ENCODE results near the gene CPED1. TPM values are rescaled to one million over a fixed set of nuclear protein-coding genes. Genes with fewer than 3 reads are reported as not detected.

CPED1 gene
- total RNA-seq, 1 experiment from 2014 or later, result 1.8 TPM

- no peak for TF ChIP-seq EZH2 (IDR thresholded peaks at IDR 0.05; ENCODE audit: low read length, unreplicated experiment)
- no peak for TF ChIP-seq EZH2phosphoT487 (IDR thresholded peaks at IDR 0.05; ENCODE audit: borderline replicate concordance, low read length)
- no peak for TF ChIP-seq CTCF (conservative IDR thresholded peaks at IDR 0.05; ENCODE audit: low read depth, low read length)
- H3K27me3 ChIP-seq (ENCODE audit: low read length), result no peaks in the 10 kb centered on the region
- DNase-seq, result no peak
- H2AFZ ChIP-seq (ENCODE audit: low read length), result no peak overlapping the region
- no peaks in the 10 kb centered on the region for H4K20me1 ChIP-seq (ENCODE audit: low read length)
- H3K9me3 ChIP-seq (ENCODE audit: low read length), result no peaks in the 10 kb centered on the region
- no TSS peak for BruUV-seq (replicated peaks)
- intact Hi-C loops (cut with micrococcal nuclease), result no loop called here
- POLR2A ChIA-PET (ENCODE audit: unreplicated experiment), result no interaction called here
- no peaks in the 10 kb centered on the region for H3K4me1 ChIP-seq (ENCODE audit: insufficient read depth, low read length)
- H3K9me2 ChIP-seq (replicated peaks; ENCODE audit: low read length), result no peaks in the 10 kb centered on the region
- CTCF ChIA-PET, result no interaction called here
- H3F3A ChIP-seq (ENCODE audit: low read length, unreplicated experiment), result no peaks in the 10 kb centered on the region
- H3K36me3 ChIP-seq (ENCODE audit: low read depth, low read length), result no peaks in the 10 kb centered on the region
- no peak for ATAC-seq
- H3K9ac ChIP-seq (ENCODE audit: low read length), result no peak overlapping the region
- H3K4me2 ChIP-seq (ENCODE audit: low read length), result no peak overlapping the region
- no peaks in the 10 kb centered on the region for H3K79me2 ChIP-seq (ENCODE audit: low read length)
- no peak overlapping the region for H3K4me3 ChIP-seq (ENCODE audit: low read length)
- H3K27ac ChIP-seq (ENCODE audit: low read length), result no peak overlapping the region
Observed at GRCh38 chr7:121205777-121206176, 217.3 kb downstream of the CPED1 start.

- intact Hi-C loops (cut with micrococcal nuclease), result no loop called here
- no TSS peak for BruUV-seq (replicated peaks)
- POLR2A ChIA-PET (ENCODE audit: unreplicated experiment), result interaction anchor here (0.6 kb wide), 1 partner anchor 9 kb away, joined by 5 read pairs; no protein-coding TSS in a partner anchor
Observed at GRCh38 chr7:121211253-121211652, 222.7 kb downstream of the CPED1 start.

More at GRCh38 chr7:121211253-121211652, 222.7 kb downstream of the CPED1 start:
- H3F3A ChIP-seq (ENCODE audit: low read length, unreplicated experiment), result no peaks in the 10 kb centered on the region
- no peak overlapping the region for H3K4me3 ChIP-seq (ENCODE audit: low read length)
- no peak overlapping the region for H3K9ac ChIP-seq (ENCODE audit: low read length)
- H3K27ac ChIP-seq (ENCODE audit: low read length), result no peak overlapping the region
- H3K4me2 ChIP-seq (ENCODE audit: low read length), result no peak overlapping the region
- H3K79me2 ChIP-seq (ENCODE audit: low read length), result no peaks in the 10 kb centered on the region
- DNase-seq (no peak), ATAC-seq (no peak)
- H2AFZ ChIP-seq (ENCODE audit: low read length), result no peak overlapping the region
- CTCF ChIA-PET, result no interaction called here
- no peaks in the 10 kb centered on the region for H3K9me3 ChIP-seq (ENCODE audit: low read length)
- no peaks in the 10 kb centered on the region for H3K36me3 ChIP-seq (ENCODE audit: low read depth, low read length)
- H3K27me3 ChIP-seq (ENCODE audit: low read length), result no peaks in the 10 kb centered on the region
- no peaks in the 10 kb centered on the region for H3K4me1 ChIP-seq (ENCODE audit: insufficient read depth, low read length)
- TF ChIP-seq EZH2phosphoT487 (IDR thresholded peaks at IDR 0.05; ENCODE audit: borderline replicate concordance, low read length), result no peak
- no peak for TF ChIP-seq CTCF (conservative IDR thresholded peaks at IDR 0.05; ENCODE audit: low read depth, low read length)
- no peak for TF ChIP-seq EZH2 (IDR thresholded peaks at IDR 0.05; ENCODE audit: low read length, unreplicated experiment)
- no peaks in the 10 kb centered on the region for H4K20me1 ChIP-seq (ENCODE audit: low read length)
- no peaks in the 10 kb centered on the region for H3K9me2 ChIP-seq (replicated peaks; ENCODE audit: low read length)

All from PC-3 (cell line).